Stimulated activated CD4-positive, alpha-beta T cell treated with anti-CD3 and anti-CD28 coated beads, Interleukin-1b, Interleukin-23, amount 100 ng/mL, for 1 hour (primary cell): ENCODE results near the gene PIAS4.

Experiments used
- DNase-seq, 2 donors: peaks; one replicate each; pipeline ENCODE4 v3.0.0-alpha.2; 2020; ENCODE audit warnings: low read depth in 2 of 2

PIAS4 gene

DNA sequence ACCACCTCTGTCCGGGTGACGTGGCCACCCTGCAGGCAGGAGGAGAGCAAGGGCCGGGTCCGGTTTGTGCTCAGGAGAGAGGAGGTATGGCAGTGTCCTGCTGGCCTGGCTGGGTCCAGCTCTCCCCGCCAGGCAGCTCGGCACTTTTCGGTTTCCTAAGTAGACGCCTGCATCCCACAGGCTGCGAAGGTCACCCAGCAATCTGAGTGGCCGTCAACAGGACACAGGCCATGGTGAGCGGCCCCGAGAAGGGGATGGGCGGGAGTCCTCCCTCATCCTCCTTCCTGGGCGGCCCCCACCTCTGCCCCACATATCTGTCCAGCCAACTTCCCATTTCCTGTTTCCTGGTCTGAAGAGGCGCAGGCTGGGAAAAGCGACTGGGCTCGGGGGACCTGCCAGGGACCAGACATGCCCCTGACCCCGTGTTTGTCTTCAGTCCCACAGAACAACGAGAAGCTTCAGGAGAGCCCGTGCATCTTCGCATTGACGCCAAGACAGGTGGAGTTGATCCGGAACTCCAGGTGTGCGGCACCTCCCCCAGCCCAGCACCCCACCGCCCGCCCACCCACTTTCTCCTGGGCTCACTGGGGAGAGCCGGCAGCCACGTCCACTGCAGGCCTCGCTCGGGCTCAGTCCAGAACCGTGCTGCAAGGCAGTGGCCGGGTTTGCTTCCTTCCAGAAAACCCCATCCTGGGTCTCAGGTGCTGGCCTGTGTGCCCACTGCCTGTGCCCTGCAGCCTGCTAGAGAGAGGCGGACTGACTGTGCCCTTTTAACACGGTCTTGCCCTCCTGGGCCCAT is 16.3 kb downstream of the PIAS4 start:
- DNase-seq = no peak

DNA sequence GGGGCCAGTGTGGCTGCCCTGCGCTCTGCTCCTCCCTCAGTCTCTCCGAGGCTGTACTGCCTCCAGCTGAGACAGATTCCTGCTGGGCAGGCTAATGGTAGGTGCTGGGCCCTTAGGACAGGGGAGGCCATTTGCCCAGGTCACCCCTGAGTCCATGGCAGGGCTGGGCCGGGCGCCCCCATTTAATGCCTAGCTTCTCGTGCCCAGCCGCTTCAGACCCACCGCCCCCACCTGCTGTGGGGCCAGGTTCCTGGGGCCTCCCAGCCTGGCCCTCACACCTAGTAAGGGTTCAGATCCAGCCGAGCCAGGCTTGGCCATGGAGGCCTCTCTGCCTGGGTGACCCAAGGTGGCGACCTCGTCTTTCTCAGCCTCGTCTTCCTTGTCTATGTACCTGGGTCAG is 17.8 kb downstream of the PIAS4 start:
- DNase-seq = no peak

DNA sequence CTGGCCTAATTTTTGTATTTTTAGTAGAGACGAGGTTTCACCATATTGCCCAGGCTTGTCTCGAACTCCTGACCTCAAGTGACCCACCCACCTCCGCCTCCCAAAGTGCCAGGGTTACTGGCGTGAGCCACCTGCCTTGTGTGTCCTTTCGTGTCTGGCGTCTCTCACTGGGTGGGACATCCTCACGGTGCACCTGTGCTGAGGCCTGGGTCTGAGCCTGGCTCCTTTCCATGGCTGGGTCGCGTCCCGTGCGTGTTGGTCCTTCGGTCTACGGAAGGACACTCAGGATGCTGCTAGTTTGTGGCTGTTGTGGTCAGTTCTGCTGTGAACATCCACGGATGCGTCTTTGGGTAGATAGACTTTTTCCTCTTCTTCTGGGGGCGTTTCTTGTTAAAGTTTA is 19.6 kb downstream of the PIAS4 start:
- DNase-seq = no peak

DNA sequence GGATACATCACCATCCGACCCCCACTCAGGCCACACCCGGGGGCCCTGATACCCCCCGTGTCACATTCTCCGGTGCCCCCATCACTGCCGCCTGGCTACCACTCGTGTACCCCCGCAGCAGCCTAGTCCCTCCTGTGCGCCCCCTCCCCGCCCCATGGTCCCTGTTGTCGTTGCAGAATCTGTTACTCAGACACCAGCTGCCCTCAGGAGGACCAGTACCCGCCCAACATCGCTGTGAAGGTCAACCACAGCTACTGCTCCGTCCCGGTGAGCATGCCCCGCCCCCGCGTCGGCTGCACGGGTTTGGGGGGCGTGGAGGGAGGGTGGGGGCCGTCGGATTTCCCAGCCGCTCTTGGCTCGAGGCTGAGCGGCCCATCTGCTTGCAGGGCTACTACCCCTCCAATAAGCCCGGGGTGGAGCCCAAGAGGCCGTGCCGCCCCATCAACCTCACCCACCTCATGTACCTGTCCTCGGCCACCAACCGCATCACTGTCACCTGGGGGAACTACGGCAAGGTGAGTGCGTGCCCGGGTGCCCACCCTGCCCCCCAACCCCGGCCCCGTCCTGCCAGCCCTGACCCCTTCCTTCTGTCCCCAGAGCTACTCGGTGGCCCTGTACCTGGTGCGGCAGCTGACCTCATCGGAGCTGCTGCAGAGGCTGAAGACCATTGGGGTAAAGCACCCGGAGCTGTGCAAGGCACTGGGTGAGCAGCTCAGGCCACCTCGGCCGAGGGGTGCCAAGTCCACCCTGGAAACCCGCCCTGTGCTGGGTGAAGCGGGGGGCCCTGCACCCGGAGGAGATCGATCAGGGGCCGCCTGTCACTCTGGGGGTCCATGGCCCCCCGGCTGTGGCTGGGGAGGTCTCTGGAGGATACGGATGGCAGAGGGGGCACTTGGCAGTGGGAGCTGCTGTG is 21.1 kb downstream of the PIAS4 start:
- no peak for DNase-seq

DNA sequence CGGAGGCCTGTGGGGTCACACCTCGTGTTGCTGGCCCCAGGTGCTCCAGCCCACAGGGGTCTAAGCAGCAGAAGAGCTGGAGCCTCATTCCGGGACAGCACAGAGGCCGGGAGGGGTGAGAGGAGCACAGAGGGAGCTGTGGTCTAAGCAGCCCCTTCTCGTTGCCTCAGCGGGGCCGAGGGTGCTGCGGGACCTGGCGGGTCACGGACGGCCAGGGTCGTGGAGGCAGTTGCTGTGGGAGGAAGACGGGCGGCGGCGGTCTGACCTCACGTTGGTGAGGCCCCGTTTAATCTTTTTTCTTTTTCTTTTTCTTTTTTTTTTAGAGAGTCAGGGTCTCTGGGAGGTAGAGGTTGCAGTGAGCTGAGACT is 21.7 kb downstream of the PIAS4 start:
- DNase-seq = no peak

DNA sequence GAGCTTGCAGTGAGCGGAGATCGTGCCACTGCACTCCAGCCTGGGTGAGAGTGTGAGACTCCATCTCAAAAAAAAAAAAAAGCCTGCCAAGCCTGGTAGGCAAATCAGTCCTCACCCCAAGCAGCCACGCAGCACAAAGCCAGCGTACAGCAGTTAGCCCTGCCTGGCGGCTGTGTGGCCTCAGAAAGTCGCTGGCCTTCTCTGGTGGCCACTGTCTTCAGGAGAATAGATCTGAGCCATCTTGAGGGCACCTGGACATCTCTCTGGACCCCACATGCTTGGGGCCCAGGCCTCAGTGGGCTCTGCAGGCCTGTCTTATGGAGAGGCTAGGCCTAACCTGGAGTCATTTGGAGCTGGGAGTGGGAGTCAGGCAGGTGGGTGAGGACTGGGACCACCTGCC is 23.0 kb downstream of the PIAS4 start:
- no peak for DNase-seq

DNA sequence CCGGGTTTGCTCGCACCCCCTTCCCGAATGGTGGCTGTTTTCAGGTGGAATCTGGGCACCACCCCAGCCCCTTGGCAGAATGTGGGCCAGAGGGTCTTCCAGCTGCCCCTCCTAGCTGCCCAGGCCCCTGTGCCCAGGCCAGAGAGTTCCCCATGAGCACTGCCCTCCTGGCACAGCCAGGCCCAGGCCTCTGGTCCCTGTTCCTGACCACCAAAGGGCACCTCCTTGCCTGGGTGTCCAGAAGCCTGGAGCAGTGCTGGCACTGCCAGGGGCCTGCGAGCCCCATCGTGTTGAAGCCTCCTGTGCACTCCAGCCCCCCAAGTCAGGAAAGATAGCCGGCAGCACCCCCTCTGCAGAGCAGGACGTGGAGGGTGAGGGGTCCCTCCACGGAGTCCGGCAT is 23.4 kb downstream of the PIAS4 start:
- DNase-seq = no peak

DNA sequence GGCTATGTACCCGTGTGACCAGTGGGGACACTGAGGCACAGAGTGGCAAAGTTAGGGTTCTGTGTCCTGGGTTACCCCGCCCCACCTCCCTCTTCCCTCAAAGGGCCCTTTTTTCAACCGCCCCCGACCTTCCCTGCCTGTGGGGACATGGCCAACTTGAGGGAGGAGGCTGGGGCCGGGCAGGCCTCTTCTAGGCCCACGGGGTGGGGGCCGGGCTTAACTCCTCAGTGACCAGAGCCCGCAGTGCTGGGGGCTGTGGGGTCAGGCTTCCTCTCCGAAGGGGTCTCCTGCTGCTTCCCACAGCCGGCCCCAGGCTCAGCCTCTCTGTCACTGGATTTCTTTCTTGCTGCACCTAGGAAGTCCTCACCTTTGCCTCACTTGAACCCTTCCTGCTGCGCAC is 23.9 kb downstream of the PIAS4 start:
- no peak for DNase-seq

DNA sequence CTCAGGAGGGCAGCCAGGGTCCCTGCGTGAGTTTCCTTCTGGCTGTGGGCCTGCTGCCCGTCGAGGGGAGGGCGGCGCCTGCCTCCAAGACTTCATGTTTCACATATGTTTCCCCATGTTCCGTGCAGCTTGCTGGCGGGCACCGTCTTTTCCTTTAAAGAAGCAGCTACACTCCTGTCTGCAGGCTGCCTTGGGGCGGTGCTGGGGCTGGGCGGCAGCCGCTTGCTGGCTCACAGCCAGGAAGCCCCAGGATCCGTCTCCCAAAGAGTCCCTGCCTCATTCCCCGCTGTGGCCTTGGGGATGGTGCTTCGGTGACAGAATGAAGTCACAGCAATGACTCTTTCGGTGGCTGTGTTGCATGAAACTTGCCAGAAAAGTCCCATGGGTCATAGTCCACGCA is 24.9 kb downstream of the PIAS4 start:
- DNase-seq = no peak

DNA sequence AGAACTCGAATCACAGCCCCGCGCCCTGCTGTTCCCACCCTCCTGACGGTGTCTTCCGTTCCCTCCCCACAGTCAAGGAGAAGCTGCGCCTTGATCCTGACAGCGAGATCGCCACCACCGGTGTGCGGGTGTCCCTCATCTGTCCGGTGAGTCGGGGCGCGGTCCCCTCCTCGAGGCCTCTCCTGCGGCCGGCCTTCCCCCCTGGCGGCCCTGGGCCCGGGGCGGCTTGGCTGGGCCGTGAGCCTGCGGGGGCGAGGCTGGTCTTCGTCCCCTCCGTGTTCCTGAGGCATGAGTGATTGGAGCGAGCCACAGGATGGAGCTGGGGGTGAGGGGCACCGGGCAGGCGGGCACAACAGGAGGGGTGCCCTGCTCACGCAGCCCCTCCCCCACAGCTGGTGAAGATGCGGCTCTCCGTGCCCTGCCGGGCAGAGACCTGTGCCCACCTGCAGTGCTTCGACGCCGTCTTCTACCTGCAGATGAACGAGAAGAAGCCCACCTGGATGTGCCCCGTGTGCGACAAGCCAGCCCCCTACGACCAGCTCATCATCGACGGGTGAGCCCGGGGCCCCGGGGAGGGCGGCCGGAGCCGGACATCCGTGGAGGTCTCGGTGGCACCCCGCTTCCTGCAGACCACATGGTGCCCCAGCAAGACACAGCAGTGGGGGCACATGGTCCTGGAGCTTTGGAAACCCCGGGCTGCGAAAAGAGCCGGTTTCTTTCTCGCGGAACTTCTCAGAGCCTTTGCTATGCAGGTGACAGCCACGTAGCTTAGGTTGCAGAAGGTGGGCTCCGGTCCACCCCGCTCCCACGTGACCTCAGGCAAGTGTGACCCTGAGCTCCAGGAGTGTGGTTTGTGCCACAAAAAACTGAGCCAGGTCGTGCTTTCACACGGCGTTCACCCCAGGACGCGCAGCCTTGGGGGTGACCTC is 25.8 kb downstream of the PIAS4 start:
- no peak for DNase-seq

DNA sequence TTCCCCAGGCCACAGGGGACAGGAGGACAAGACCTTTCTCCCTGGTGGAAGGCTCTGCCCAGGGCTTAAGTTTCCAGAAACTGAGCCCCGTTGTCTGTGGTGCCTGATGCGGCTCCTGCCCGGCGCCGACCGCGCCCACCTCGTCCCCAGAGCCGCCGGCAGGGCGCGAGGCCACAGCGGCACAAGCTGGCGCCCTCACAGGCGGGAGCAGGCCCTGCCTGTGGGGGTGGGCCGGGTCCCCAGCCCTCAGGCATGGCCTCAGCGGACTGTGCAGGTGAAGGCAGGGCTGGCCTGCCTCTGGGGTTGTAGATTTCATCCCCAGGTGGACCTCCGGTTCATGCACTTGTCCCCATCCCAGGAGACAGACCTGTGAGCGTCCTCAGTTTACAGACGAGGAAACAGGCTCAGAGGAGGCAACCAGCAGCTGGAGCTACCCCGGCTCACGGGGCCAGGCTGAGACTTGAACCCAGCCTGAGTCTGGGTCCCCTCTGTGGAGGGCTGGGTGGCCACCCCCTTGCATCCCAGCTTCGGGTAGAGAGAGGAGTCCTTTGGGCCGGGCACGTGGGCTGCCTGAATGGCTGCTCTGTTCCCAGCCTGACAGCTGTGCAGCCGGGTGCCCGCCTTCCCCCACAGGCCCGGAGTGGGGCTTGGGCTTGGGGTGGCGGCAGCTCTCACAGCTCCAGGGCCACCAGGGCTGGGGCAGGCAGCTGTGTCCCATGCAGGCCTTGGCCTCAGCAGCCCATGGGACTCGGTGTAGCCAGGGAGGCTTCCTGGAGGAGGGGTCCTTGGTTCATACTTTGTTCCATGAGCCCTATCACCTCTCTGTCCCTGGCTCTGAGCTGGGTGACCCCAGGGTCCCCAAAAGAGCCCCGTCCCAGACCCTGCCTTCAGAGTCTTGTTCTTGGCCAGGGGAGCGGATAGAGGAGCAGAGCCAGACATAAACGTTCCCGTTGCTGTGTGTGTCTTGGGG is 26.8 kb downstream of the PIAS4 start:
- no peak for DNase-seq

DNA sequence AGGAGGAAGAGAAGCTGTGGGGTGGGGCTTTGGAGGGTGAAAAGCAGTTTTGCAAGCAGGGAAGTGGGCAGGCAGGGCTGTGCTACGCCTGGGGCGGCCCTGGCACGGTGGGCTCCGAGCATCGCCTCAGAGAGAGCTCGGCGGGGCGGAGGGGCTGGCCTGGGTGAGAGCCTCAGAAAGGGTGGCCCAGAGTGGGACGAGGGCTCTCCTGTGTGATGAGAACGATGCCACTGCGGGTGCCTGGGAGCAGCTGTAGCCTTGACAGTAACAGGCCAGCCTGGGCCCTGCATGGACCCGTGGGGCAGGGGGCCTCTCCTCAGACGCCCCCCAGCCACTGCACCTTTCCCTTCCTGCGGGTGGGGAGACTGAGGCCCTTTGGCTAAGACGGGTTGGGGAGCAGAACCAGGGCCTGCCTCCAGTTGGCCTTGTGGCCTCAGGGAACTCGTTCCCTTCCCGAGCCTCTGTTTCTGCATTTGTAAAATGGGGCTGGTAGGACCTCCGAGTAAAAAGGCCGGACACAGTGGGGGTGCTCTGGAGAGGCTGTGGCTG is 27.6 kb downstream of the PIAS4 start:
- no peak for DNase-seq

DNA sequence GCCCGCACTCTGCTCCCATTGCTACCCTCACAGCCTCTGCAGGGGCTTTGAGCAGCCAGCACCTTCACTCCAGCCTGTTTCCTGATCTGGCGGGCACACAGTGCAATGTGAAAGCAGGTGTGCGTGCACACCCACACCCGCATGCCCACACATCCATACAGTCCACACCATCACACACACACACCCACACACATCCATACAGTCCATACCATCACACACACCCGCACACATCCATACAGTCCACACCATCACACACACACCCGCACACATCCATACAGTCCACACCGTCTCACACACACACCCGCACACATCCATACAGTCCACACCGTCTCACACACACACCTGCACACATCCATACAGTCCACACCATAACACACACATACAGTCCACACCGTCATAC is 28.0 kb downstream of the PIAS4 start:
- no peak for DNase-seq

DNA sequence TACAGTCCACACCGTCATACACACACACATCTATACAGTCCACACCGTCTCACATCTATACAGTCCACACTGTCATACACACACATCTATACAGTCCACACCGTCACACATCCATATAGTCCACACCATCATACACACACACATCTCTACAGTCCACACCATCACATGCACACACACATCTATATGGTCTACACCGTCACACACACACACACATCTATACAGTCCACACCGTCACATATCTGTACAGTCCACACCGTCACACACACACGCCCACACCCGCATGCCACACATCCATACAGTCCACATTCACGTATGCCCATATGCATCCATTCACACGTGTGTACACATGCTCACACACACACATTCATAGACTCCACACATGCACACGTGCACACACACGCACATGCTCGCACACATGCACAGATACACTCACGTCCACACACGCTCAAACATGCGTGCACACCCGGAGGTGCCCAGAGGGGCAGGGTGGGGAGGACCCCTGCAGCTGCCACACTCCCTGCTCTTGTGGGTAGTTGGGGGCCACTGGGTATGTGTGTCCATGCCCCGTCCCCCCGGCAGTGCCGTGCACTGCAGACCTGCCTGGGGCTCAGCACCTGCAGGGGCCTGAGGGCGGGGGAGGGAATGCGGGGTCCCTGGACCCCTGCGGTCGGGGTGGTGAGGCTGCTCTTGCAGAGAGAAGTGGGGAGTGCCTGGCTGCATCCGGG is 29.2 kb downstream of the PIAS4 start:
- DNase-seq = no peak

DNA sequence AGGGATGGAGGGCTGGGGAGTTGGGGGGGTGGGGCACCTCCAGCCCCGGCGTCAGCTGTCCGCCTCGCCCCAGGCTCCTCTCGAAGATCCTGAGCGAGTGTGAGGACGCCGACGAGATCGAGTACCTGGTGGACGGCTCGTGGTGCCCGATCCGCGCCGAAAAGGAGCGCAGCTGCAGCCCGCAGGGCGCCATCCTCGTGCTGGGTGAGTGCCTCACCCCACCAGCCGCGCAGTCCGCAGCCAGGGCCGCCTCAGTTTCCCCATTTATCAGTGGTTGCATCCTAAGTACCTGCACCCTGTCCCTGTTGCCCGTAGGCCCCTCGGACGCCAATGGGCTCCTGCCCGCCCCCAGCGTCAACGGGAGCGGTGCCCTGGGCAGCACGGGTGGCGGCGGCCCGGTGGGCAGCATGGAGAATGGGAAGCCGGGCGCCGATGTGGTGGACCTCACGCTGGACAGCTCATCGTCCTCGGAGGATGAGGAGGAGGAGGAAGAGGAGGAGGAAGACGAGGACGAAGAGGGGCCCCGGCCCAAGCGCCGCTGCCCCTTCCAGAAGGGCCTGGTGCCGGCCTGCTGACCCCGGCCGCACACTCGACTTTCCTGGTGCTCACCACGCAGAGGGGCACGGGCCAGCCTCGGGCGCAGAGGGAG is 29.9 kb downstream of the PIAS4 start:
- DNase-seq = no peak

DNA sequence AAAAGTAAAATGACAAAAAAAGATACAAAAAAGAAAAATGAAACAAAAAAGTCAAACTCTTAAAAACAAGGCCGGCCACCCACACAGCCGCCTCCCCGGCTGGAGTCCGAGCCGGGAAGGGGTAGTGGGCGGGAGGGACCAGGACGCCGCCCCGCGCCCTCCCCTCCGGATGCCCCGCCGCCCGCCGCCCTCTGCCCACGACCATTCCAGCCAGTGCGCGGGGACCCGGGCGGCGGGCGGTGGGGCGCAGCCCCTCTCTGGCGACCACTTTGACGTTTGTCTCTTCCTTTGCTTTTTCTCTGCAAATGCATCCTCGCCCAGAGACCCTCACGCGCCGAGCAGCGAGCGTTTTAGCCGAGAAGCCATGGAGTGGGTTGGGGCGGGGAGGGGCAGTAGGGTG is 30.5 kb downstream of the PIAS4 start:
- DNase-seq = no peak

DNA sequence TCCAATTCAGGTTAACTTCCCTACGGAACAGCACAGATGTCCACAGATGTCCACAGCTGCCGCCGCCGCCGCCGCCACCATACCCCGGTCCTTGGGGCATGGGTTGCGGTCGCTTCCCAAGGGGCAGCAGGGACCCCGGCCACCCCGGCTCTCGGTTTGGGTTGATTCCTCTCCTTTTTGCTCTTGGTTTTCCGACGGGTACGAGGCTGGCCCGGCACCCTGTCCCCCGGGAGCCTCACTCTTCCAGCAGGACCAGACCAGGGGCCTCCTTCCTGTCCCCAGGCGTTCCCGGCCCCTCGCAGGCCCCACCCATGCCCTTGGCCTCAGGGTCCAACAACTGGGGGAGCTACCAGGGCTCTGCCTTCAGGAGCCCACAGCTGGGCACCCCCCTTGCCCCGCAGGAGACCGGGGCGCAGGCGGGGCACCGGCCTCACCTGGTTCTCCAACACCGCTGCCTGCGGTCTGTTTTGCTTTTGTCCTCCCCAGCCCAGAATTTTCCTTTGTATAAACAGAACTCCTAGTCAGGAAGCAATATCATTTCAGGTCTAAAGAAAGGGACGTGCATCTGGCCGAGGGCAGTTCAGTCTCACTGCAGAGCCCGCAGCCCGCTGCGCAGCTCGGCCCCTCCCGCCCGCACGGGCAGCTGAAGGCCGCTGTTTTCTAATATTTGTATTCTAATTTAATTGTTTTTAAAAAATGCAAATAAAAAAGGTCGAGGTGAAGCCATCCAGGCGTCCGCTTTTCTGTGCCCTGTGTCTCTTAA is 31.3 kb downstream of the PIAS4 start:
- no peak for DNase-seq

DNA sequence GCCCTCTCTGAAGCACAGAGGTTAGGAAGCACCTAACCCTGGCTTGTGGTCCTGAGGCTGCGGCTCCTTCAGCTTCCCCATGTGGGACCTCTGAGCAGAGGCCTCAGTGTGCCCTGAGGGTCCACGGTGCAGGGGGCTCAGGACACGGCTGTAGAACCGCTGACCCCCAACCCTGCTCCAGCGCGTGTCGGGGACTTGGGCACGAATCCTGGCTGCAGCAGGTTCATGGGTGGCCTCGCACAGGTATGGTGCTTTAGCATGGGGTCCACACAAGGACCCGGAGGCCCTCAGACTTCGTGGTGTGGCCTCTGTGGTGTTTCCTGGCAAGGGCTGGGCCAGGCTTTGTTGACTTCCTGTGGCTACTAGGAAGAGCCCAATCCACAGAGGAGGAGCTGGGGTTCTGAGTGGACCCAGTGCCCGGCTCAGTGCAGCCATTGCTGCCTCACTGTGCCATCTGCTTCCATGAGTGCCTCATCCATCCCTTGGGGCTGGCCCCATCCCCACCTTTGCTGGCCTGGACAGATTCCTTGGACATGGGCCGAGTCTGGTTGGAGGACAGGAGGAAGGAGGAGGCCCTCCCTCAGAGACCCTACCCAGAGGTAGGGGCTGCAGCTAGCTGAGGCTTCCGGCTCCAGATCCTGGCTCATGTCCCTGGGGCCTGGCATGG is 34.7 kb downstream of the PIAS4 start:
- DNase-seq = no peak
